Anterior cingulate cortex (tissue), 58 donors: ENCODE measurements around the gene NR5A2.
A peak's percentile ranks its signal among the peaks of the same experiment; 100 is the strongest.

ENCODE experiments used
- DNase-seq, 58 donors: peaks; one replicate each; lab custom pipeline; 2025; lab: John Stamatoyannopoulos, UW

The NR5A2 gene

DNA sequence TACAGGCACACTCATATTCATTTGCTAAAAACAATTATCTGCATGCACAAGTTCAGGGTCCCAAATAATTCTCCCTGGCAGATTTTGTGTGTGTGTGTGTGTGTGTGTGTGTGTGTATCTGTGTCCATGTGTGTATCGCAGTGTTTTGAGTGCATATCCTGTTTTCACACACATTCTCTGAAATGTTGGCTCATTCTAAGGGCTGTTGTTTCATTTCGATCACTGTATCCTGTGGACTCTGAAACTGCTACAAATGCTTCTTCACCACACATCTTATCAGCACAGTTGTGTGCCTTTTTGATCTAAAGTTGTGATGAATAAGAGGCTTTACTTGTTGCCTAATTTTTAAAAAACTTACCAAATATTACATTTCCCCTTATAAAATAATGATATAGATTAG, 34.6 kb downstream of the NR5A2 start:
- DNase-seq, result no peak

DNA sequence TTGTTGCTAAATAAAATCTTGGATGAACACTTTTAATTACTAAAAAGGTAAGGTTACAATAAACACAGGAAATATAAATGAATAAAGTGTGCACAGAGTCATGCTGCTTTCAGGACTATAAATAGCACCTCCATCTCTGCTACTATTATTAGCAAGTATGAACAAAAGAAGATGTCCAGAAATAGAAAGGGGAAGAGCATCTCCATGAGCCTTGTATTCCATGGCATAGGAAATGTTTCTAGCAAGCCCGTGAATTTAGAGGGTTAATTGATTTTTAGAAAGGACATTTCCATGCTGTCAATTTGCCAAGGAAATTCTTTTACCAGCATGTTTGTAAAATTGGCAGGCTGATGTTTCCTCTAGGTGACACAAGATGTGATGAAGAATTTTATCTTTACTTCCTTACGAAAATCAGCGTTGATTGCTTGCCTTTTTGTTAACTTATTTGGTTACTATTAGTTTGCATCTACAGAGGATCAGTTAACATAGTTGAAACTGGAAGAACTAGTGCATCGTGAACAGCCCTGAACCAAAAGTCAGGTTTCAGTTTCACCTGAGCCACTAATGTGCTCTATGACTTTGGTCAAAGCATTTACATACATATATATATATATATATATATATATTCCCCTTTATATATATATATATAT, 45.3 kb downstream of the NR5A2 start:
- DNase-seq, result no peak

DNA sequence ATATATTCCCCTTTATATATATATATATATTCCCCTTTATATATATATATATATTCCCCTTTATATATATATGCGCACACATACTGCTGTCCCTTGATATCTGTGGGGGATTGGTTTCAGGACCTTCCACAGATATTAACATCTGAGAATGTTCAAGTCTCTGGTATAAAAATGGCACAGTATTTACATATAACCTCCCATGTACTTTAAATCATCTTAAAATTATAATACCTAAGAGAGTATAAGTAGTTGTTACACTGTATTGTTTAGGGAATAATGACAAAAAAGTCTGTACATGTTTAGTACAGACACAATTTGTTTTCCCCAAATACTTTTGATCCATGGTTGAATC, 45.8 kb downstream of the NR5A2 start:
- no peak for DNase-seq

DNA sequence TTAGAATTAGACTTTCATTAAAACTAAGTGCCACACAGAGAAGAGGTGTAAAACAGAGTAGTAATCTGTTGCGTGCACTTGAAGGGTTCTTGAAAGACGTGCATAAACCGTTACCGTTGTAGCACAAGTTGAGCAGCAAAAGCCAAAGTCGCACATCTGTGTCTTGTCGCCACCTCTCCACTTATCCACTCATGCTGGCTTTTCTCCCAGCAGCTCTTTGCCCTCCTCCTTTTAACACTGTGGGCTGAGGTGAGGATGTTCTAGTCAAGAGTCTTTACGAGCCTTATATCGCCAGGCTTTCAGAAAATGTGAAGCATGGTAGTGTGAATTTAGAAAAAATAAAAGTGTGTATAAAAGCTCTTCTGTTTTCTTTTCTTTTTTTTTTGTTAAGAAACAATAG, 48.0 kb downstream of the NR5A2 start:
- no peak for DNase-seq

DNA sequence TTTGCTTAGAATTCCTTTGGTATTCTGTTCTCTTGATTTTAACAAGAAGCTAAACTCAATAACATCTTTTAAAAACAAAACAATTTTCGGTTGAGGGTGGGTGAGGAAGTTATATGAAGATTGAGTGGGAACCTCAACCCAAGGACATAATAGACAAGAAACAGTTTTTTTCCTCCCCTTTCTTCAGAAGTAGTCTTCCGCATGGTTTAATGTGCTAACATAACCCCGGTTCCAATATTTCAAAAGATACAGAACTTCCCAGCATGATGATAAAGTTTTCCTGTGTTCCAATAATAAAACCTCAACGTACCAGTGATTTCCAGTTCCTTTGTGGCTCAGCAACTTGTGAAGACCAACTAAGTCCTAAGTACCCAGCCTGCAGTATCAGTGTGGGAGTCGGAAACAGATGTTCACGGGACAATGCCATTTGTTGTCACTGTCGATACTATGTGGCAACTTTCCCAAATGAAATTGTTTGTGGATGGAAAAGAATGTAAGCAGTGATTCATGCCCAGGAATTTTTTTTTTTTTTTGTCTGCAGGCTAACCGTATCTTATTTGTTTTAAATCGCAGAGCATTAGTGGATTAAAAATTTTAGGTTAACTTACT, 48.5 kb downstream of the NR5A2 start:
- DNase-seq, result peak in 4 of 58 donors; percentile 0 to 19 (median 10)

DNA sequence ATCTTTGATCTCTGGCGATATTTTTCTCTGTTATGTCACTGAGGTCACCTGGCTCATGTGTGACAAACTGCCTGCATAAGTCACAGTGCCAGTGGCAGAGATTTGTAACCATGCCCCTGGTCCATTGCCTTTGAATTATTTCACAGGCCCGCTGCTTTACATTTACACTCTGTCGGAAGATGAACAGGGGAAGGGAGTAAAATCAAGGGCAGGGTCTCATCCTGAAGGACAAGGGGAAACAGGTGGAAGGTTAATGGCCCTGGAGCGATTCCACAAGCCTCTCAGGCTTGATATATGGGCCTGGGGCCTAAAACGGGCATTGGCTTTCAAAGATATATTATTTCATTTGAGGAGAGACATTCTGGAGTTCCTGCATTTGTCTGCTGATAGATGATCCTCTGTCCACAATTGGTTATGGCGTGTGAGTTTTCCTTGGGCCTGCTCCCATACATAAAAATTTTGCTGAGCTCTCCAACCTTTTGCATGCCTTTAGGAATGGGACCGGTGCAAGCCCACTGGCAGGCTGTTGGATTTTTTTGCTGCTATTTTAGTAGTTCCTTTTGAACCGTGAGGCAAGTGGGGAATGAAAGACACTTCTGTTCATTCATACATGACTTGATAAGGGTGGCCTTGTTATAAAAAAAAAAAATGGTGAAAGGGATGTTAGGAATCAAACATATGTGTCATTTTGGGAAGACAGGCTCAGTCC, 51.9 kb downstream of the NR5A2 start:
- DNase-seq, result no peak

DNA sequence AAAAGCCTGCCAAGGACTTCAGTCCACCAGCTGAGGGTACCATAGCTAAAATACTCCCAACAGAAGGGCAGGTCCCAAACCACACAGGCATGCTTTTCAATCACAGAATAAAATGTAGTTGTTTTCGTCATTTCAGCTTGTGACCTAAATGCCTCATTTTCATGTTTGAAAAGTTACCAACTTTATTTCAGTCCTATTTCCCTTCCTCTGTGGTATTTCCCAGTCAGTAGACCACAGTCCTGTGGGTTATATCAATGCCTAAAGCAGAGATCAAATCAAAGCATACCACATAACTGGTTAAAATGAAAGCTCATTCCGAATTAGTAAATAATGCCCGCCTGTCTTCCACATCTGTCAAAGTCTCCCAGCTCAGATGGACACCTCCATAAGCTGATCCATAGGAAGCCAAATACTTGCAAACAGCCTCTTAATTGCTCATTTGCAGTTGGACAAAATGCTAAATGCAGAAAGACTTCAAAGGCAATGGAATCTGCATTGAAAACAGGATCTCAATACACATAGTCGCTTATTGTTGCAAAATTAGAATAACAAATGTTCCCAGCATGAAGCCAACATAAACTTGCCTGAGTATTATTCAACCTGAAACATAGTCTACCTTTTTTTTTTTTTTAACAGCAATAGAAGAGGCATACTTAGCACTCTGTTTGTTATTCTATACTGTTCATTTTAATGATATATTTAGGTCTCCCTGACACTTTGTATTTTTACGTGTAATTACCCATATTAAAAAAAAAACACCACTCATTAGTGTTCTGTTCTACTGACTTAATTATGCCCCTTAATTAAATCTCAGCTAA, 53.9 kb downstream of the NR5A2 start:
- DNase-seq, result no peak

DNA sequence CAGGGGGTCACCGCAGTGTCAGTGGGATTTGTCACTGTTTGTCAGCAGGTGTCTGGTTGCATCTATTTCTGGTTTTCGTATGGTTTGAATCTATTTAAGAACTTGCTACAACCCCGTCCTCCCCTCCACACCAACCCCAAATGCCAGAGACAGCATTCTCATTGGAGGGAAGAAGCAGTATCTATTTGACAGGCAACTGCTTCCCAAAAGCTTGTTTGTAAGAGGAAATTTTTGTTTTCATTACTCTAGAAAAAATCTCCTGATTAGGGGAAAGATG, 54.4 kb downstream of the NR5A2 start:
- DNase-seq, result no peak

DNA sequence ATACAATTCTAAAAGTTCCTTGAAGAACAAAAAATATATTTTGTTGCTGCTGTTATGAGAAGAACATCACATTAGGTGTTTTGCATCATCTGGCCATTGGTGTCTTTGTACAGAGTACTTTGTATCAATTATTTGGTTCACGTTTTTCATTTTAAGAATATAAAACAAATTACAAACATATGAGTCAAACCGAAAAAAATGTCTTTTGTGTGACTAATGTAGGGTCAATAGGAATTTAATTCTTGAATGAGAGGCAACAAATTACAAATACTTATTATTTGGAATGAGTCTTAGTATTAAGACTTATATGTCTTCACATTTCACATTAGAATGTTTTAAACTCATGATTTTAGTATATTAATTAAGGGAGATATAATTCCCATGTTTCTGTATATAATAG, 54.8 kb downstream of the NR5A2 start:
- no peak for DNase-seq

DNA sequence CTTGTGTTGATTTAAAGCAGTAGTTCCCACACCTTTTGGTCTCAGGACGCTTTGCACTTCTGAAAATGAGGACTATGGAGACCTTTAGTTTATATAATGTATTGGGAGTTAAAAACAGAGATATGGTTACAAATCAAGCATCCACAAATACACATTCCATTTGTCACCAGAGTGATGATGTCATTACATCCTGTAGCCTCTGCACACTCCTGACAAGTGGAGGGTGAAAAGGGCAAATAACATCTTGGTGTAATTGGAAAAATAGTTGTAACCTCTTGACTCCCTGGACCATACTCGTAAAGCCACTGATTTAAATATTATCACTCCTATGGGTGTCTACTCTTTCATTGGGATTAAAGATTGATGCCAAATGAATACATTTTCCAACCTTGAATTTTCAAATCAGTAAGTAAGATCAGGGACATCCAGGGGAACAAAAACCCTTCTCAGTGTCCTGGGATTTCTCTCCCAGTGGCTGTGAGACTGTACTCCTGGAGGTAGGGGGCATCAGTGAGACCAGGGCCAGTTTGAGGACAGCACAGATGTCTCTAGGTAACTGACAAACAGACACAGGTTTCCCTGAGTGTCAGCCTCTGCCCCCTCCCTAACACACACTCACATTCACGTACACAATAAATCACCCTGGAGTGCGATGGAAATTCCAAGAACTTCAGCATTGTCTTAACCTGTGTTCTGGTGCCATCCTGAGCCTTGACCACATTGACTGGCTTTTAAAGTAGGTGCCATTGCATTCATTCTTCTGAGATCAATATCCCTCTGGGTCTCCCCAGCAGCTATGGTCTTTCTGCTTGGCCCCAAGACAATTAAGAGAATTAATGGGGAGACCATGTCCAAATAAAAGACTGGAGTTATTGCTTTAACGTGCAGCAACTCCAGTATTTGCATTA, 63.0 kb downstream of the NR5A2 start:
- no peak for DNase-seq

DNA sequence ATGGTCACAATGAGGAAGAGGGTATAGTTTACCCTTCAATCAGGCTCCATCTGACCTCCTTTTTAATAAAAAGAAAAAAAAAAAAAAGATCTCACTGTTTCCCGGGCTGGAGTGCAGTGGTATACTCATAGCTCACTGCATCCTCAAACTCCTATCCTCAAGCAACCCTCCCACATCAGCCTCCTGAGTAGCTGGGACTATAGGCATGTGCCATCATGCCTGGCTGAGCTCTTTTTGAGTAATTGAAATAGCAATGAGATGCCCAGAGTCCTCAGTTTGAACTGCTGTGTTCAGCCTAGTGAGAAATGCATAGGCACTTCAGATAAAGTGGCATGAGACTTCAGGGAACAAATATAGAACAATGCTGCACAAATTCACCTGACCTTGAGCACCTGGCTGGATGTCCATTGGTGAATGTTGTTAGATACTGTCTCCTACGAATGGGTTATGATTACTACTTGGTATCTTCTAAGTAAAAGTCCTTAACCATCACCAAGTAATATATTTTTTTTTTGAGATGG, 67.6 kb downstream of the NR5A2 start:
- no peak for DNase-seq

DNA sequence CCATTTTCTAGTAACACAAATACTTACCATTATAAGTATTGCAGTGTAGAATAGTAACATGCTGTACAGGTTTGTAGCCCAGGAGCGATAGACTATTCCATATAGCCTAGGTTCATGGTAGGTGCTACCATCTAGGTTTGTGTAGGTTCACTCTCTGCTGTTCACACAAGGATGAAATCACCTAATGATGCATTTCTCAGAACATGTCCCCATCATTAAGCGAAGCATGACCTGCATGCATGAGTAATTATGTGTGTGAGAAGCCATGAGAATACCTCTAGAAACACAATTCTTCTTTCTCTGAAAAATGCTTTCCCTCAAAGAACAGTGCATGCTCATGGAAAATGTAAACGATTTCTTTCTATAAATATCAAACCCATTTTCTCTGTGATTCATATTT, 69.3 kb downstream of the NR5A2 start:
- no peak for DNase-seq

DNA sequence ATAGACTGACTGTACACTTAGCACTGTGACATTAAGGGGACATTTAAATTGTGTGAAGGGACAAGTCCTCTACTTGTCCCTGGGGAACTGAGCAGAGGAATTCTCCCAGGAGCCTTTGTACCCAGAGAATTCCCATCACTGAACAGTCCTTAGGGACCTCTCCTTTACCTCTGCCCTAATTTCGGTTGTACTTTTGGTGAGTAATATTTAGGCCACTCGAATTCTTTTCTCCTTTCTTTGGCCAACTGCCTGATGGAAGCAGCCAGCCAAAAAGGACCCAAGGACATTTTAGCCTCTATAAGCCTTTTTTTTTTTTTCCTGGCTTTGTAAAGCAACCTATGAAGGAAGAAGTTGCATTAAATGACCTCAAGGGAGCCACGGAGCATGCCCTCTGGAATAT, 71.5 kb downstream of the NR5A2 start:
- DNase-seq, result no peak

DNA sequence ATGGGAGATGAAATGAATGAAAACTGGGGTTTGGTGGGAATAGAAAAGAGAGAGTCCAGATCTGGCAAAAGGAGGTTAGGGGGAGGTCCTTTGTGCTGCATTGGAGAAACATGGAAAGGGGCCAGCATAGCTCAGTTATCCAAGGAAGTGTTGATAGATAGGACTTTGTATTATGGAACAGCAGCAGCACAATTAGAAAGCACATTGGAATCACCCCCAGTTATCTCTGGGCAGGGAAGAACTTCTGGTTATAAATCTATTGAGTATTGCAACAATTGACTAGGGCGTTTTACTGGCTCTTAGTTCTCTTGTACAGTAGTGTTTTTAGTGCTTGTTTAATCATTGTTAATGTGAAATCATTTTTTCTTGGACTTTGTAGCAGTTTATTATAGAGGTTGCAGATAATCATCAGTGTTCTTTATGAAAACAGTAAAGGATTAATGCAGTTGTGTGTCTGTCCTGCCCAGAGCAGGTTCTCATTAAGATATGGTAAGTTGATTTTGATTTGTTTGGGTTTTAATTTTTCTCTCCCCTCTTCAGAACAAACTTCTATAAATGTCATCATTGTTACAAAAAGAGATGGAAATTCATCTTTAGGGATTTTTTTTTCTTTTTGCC, 76.6 kb downstream of the NR5A2 start:
- no peak for DNase-seq

DNA sequence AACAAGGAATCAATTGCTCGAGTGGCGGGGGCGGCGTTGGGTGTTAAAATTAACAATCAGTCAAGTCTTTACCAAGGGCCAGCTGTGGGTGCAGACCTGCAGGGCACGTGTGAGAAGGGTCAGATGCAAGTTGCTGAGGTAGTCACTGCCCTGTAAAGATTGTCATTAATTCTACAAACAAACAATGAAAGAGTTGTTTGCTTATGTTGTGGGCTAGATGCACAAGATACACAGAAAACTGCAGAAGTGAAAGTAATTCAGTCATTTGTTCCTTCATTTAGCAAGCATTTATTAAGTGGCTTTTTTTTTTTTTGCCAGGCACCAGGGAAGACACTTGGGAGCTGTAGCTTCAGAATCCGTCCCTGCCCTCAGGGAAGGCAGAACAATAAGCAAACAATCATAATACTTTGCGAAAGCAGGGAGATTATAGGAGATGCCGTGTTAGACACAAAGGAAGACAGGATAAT, 79.5 kb downstream of the NR5A2 start:
- no peak for DNase-seq

DNA sequence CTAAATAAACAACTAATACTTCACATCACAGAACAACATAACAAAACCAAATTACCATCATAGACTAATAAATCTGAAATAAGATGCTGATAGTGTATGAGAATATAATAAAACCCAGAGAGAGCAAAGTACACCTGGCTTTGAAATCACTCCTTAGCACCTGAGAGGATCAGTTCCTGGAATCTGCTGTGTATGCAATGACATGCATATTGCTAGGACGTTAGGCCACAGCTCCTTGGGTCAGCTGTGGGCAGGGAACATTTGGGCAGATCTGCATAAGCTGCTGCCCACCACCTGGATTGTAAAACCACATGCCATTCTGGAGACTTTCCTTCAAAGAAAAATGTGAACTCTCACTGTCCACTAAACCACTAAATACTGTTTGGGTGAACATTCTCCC, 81.1 kb downstream of the NR5A2 start:
- DNase-seq, result no peak

DNA sequence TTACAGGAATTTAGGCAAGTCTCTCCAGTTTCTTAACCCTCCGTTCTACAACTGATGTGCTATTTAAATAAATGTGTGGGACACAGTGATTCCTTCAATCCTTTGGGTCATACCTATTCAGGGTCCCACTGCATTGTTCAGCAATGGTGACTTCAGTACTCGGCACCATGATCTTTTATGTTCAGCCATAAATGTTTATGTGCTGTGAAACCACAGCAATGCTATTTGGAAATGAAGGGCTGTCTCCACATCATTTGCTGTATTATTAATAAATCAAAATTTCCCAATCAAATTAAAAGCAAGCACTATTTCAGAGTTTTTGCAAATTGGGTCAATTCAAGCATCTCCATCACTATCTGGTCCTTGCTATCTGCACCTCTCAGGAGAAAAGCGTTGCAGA, 84.8 kb downstream of the NR5A2 start:
- no peak for DNase-seq

DNA sequence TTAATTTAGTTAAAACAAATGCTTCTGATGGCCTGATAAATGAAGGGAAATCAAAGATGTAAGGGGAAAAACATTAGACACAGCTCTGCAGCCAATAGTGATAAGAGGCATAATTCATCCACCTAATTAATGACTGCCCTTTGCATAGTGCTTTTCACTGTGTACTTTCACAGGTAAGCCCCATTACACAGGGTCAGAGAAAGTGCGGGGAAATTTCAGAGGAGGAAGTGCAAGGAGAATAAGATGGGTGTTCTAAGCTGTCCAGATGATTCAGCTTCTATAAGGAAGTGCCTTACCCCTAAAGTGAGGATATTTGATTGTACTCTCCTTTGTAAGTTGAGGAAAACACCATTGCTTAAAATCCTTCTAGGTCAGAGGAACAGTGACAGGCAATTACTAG, 88.0 kb downstream of the NR5A2 start:
- DNase-seq, result no peak

DNA sequence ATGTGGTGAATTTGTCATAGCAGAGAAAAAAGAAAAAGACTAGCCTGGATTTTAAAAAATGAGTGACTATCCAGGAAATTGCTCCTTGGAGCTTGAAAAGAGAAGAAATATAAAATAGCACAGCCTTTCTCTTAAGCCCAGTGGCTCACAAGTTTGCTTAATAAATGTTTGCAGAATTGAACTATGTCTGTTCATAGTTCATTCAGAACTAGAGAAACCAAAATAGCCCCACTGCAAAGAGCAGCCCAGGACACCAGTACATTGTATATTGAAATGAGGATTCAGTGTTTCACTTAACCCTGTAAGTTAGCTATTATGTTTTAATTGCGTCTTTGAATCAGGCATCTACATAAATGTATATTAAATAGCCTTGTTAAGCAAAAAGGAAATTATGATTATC, 88.8 kb downstream of the NR5A2 start:
- no peak for DNase-seq
